Right renal cortex interstitium (tissue), 3 donors: ENCODE data around the gene CSMD2. TPM values are rescaled to one million over a fixed set of nuclear protein-coding genes. Genes with fewer than 3 reads are reported as not detected.
"Not testable (repeated sequence)": the region's sequence is repeated elsewhere in the genome, so short reads cannot be mapped to it uniquely, and the experiment has no call there.

ENCODE experiments used
- DNase-seq, 3 donors: peaks; one replicate each; pipeline ENCODE4 v3.0.0-alpha.2; 2013; ENCODE audit warnings: low read depth in 3 of 3, low spot score in 2 of 3
- polyA plus RNA-seq, 3 donors: library from polyadenylated mRNA; unstranded; fragments of 120-200 nt; gene quantifications; one replicate each; pipeline ENCODE4 v1.2.1, GENCODE V29; 2013; ENCODE audit not compliant: insufficient read length in 3 of 3

CSMD2 gene
- 1 to 10 TPM in 1 of 3 donors, under 1 TPM in 2; 0.78 to 1.1 (median 0.92) TPM for polyA plus RNA-seq

DNA sequence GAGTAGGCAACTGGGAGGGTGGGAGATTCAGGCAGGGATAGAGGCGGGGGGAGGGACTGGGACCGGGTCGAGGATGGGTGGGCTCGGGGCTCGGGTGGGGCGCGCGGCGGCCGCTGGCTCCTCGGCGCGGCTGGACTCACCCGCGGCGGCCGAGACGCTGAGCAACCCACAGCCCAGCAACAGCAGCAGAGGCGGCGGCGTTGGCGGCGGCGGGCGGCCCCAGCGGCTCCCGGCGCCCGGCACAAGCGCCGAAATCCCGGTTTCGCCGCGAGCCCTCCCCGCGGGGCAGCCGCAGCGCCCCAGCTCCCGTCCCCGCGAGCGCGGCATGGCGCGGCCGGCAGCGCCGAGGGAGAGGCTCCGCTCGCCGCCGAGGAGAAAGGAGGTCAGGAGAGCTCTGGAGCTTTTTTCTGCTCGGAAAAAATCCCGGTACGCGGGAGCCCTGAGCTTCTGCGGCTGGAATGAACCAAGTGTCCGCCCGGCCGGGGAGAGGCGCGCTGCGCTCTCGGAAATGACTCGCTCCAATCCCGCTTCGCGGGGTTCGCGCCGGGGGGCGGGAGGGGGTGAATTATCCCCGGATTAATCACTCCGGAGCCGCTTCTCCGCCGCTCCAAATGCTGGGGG lies at the start of gene CSMD2:
TSS of gene CSMD2 (minus strand) at position 460 of the 621 bp plus-strand sequence. CDS start at position 327, 133 bp downstream.
- DNase-seq: peak in 1 of 3 donors; percentile 44

DNA sequence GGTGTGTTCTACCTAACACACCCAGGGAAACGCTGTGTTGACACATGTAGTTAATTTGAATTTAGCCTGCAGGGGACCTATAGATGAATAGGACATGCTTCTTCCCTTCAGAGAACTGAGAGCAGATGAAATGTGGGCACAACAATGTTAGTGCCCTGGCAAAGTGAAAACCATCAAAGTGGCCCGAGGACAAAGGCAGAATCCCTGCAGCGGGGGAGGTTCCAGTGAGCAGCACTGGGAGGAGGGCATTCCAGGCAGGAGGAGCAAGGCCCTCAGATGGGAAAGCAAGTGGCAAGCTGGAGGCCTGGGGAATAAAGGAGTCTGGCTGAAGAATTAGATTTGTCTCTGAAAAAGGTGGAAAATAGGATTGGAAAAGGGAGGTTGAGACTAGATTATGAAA lies 48.9 kb upstream of the CSMD2 start:
- no peak for DNase-seq

DNA sequence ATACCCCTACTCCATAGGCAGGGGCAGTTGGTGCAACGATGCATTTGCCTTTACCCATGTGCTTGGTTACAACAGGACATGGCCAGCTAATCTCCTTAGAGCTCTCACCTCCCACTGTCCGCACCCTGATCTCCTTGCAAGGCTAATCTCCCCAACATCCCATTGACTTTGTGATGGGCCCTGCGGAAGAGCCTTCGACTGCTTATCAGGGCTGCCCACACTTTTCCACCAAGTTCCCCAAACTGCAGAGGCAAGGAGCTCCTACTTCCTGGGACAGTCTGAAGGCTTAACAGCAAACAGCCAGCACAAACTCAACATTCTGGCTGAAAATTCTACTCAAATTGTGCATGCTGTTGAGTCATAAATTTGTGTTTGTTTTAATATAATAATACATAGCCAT lies 47.6 kb upstream of the CSMD2 start:
- DNase-seq: no peak

GRCh38 chr1:34199927-34200326 lies 34.9 kb upstream of the CSMD2 start:
- DNase-seq: no peak

- no peak for DNase-seq
These were observed 27.6 kb upstream of the CSMD2 start for GRCh38 chr1:34192621-34193020.

GRCh38 chr1:34190692-34191091 lies 25.7 kb upstream of the CSMD2 start:
- no peak for DNase-seq

DNA sequence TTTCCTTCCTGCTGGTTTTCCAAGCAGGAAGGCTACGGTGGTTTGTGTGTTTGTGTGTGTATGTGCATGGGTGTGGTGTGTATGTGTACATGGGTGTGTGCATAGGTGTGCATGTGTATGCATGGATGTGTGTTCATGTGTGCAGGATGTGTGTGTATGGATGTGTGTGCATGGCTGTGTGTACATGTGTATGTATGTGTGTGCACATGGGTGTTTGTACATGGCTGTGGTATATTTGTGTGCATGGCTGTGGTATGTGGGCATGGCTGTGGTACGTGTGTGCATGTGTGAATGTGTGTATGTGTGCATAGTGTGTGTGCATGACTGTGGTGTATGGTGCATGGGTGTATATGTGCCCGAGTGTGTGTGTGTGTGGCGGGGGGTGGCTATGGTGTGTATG lies 24.0 kb upstream of the CSMD2 start:
- no peak for DNase-seq

DNA sequence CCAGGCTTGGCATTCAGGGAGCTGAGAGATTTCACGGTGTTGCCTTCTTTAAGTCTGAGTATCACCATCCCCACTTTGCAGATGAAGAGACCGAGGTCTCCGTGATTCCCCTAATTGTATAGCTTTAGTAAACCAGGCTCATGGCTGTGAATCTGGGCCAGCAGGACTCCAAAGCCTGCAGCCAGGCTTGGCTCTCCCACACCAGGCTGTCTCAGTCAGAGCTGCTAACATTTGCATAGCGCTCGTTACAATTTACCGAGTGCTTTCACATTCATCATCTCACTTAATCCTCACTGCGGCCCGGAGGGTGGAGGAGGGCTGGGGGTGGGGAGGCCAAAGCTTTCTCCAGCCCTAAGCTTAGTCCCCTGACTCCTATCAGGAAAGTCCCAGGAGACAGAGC lies 23.4 kb upstream of the CSMD2 start:
- no peak for DNase-seq

DNA sequence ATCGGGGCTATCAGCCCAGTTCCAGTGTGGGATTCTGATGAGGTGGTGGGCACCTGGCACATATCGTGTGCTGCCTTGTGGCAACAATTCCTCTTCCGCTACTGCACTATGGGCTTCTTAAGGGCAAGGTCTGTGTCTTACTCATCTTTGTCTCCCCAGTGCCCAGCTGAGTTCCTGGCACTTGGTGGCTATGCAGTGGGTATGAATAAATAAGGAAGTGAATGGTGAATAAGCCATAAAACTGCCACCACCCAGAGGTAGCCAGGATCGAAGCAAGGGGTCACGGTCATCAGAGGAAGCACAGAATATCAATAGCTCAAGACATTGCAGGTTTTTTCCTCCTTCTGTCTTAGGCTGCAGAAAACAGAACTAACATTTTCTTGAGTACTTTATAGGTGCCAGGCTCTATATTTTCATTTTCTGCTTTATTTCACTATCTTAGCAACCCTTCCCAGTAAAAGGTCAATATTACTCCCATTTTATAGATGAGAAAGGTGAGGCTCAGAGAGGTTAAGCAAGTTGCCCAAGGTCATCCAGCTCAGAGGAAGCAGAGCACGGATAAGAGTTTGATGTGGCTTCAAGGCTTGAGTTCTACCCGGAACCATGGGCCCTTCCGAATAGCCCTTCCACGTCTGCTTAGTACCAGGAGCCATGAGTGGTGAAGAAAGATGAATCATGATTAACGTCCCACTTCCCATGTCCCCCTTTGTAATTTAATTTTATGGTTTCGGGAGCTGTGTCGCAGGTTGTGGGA lies 21.9 kb upstream of the CSMD2 start:
- no peak for DNase-seq

DNA sequence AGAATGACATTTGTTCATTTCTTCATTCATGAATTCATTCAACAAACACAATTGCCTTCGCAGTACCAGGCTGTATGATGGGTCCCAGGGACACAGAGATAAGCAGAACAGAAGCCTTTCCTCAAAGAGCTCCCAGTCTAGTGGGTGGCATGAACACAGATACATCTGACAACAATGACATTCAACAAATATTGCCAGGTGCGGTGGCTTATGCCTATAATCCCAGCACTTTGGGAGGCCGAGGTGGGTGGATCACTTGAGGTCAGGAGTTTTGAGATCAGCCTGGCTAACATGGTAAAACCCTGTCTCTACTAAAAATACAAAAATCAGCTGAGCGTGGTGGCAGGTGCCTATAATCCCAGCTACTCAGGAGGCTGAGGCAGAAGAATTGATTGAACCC lies 18.4 kb upstream of the CSMD2 start:
- not testable (repeated sequence) for DNase-seq

DNA sequence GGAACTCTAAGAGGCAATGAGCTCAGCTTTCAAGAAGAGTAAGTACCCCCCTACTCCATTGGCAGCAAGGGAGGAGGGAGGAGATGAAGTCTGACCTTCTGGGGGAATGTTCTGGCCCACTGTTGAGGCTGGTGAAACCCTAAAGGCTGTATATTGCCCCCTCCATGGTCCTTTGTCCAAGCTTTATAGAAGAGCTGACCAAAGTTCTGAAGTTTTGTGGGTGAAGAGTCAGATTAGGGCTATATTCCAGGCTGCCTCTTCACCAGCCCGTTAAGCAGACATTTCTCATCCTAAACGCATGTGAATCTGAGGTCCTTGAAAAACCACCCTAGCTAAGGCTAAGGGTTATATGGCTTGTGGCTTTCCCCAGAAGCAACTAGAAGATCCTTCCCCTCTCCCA lies 13.0 kb upstream of the CSMD2 start:
- DNase-seq: no peak

GRCh38 chr1:34176830-34177603 lies 12.0 kb upstream of the CSMD2 start, which contains the start of gene C1orf94:
C1orf94 (plus strand) TSS chr1:34176907; CDS start chr1:34177790, 883 bp downstream.
- DNase-seq: no peak

DNA sequence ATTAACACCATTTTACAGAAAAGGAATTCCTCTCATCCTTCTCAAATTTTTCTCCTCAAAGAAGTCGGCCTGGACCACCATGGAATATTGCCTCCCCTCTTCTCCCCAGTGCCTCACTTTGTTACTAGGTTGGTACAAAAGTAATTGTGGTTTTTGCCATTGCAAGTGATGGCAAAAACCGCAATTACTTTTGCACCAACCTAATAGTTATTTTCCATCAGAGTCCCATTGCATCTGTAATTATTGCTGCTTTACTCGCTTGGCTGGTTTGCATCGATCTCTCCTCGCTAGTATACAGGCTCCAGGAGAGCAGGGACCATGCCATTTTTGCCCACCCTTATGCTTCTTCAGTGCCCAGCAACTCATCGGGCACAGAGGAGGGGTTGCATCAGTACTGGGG lies 10.7 kb upstream of the CSMD2 start:
- no peak for DNase-seq

- no peak for DNase-seq
These were observed 2.4 kb upstream of the CSMD2 start for GRCh38 chr1:34167389-34167788.

GRCh38 chr1:34166625-34167361 lies 1.8 kb upstream of the CSMD2 start:
- DNase-seq: no peak

- no peak for DNase-seq
These were observed 1.2 kb upstream of the CSMD2 start for GRCh38 chr1:34166191-34166624.

GRCh38 chr1:34165422-34165921 lies 442 bp upstream of the CSMD2 start:
- no peak for DNase-seq

DNA sequence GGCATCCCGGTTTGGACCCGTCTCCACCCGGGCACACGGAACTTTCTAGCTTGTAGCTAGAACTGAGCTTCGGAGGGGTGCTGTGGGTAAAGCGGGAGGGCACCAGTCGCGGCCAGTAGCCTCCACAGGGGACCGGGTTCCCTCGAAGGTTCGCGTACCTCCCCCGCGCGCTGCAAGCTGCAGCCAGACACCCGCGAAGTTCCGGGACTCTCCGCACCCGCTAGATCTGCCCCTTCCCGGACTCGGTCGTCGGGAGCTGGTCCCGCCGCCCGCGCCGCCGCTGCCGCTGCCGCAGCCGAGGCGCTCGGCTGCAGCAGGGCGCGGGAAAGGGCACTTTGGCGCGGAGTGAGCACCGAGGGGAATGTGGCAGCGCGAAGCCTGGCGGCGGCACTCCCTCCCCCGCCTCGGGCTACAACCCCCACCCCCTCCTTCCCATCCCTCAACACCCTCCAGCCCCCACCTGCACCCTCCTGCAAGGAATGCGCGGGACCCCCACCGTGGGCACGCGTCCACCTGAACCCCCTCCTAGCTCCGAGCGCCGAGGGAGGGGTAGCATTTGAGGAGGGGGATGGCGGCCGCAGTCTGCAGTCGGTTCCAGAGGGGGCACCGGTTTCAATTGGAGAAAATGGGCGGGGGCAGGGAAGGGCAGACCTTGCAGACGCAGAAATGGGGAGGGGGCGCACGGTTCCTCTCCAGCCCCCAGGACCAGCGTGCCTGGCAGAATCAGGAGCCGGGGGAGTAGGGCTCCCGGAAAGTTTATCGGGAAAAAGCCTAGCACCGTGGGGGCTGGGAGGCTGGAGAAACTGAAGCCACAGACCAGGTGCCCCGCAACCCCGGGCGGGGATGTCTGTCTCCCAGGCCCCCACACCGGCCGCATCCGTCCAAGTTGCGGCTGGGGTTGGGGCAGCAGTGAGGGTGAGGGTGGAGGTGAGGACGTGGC lies 968 bp downstream of the CSMD2 start:
- no peak for DNase-seq
